GM18505 (cell line): ENCODE results near the gene FMNL2.
"Not testable (repeated sequence)": the region's sequence is repeated elsewhere in the genome, so short reads cannot be mapped to it uniquely, and the experiment has no call there.

Experiments used
- ATAC-seq: cut with Tn5 transposase; IDR thresholded peaks from one replicate; pipeline ENCODE4 v1.9.1; 2021; ENCODE audit not compliant: unreplicated experiment
- POLR2A ChIP-seq: IDR thresholded peaks from 4 replicates; pipeline ENCODE4 v1.6.1; 2011; ENCODE audit warnings: borderline replicate concordance; ENCODE audit not compliant: insufficient read depth, insufficient read length; ENCODE audit errors: extremely low read depth

Gene FMNL2

DNA sequence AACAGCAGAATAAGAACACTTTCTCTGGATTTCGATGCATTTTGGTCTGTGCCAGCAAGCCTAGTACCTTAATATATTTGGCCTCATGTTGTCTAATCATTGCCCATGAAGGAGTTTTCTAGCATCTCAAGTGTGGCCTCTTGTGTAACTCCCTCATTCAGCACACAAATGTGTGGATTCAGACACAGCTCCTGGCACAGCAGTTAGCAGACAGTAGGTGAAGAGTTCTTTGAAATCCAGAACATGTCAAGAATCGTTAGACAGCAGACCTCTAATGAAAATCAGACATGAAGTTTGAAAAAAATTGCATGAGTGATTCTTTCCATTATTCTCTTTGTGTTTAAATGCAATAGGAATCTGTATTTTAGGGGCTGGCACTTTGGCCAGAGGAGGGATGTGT, 177.0 kb downstream of the FMNL2 start:
- ATAC-seq: no peak
- TF ChIP-seq POLR2A: no peak

DNA sequence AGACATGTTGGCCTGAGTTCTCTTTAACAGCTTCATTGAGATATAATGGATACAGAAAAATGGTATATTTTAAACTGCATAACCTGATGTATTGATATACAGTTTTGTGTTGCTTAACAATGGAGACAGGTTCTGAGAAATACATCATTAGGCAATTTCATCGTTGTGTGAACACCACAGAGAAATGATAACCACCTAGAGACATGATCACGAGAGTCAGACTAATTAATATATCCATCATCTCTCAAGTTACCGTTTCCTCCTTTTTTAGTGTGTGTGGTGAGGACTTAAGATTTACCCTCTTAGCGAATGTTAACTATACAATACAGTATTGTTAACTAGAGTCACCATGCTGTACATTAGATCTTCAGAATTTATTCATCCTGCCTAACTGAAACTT, 178.1 kb downstream of the FMNL2 start:
- no peak for ATAC-seq
- no peak for TF ChIP-seq POLR2A

DNA sequence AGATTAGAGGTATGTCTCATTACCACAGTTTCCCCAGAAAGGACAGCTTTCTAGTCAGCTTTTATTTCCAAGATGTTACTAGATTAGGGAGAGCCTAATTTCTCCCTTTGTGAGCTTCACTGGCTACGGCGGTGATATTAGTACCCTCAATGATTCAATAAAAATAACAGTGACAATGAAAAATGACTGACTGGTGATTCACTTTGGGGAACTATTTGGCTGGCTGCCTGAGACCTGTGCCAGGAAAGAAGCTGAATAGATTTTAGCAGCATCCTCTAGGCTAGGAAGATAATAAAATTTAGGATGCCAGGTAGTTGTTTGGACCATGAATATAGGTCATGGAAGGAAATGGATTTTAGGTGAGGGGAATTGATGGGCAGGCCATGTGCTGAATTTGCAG, 178.7 kb downstream of the FMNL2 start:
- ATAC-seq: no peak
- TF ChIP-seq POLR2A: no peak

DNA sequence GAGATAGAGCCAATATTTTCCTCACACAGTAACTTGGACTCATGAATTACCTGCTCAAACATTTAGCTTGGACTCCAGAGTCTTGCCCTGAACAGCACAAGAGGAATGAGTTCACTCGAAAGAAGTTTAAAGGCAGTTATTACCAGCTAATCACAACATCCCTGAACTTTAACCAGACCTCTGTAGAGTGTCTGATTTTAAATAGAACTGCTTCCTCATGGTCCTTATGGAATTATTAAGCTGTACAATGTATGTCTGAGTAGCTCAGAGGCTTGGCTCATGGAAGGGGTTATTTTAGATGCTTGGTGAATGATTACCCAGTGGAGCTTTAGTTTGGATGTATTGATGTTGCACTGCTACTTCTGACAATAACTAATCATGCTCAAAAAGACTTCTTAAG, 183.1 kb downstream of the FMNL2 start:
- no peak for TF ChIP-seq POLR2A
- ATAC-seq: no peak

DNA sequence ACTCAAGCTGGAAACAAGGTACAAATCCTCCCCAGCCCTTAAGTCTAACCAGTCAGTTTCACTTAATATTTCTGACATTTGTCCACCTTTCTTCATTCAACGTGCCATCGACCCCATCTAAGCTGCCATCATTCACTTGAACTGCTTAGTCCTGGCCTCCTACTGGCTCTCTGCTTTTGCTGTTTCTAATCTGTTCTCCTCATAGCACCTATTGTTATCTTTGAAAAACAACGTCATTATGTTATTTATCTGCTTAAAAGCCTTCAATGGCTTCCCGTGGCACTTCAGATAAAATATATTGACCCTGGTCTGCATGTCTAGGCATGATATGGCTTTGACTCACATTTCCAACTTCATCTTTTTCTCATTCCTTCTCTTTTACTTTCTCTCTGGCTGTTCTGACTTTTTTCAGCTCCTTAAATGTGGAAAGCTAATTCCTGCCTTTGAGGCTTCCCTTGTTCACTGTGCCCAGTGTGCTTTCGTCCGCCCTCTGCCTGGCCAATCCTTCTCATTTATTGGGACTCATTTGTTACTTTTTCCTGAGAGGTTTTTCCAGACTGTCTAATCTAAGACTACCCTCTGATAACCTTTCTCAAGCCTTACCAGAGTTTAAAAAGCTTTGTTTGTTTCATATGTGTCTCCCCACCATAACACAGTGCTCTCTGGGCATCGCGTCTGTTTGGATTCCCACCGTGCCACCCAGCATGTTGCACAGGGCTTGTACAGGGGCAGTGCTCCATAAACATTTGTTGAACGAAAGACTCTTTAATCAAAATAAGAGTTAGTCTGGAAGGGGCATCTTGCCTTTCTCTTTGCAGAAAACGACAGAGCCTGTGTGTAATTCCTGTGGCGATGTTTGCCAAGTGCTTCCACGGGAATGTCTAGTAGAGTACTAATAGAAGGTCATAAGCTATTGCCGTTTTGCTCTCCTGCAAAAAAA, 183.9 kb downstream of the FMNL2 start:
- ATAC-seq: no peak
- TF ChIP-seq POLR2A: no peak

DNA sequence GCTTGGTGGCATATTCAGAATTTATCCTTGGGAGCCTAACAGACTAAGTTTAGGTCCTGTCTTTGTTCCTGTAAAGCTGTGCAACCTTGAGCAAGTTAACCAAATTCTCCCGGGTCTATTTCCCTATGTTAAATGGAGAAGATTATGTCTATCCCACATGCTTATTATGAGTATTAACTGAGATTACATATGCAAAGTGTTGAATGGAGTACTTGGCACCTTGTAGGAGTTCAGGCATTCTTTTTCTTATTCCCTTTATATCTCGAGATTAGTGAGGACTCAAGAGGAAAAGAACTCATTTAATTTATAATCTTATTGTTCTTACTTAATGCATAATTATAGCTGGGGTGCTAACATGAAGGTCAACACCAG, 184.6 kb downstream of the FMNL2 start:
- TF ChIP-seq POLR2A: no peak
- no peak for ATAC-seq

DNA sequence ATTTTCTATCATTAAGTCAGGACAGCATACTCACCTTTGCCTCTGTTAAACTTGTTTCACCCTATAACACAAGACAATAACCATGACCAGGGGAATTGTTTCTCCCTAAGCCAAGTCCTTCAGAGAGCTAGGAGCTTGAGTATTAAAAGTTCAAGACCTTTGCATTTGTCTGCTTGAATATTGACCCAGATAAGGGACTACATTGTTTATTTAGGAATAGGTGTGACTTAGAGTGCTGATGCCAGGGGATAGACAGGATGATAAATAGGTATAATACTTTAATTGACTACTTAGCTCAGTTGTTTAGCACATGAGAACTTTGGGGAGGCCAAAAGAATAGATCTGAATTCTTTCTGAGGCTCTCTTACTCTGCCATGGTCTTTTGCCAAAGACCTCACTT, 185.8 kb downstream of the FMNL2 start:
- no peak for ATAC-seq
- no peak for TF ChIP-seq POLR2A

DNA sequence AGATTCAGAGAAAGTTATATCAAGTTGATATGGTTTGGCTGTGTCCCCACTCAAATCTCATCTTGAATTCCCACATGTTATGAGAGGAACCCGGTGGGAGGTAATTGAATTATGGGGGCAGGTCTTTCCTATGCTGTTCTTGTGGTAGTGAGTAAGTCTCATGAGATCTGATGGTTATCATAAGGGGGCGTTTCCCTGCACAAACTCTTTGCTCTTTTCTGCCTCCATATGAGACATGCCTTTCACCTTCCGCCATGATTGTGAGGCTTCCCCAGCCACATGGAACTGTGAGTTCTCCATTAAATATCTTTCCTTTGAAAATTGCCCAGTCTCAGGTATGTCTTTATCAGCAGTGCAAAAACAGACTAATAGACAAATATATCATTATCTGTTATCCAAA, 187.5 kb downstream of the FMNL2 start:
- not testable (repeated sequence) for ATAC-seq

DNA sequence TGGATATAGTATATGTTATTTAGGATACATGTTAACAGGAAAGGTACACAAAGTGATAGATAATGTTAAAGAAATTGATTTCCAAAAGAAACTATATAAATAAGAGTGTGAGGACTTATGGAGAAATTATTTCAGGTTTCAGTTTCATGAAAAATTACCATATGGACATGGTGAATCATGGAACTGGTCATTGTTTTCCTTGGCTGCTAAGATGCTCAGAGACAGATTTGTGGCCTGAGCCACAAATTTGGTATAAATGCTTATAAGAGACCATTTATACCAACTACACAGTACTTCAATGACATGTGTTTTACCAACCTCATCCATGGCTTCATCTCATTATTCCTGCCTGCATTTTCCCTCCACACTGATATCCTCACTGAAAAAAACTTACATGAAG, 188.1 kb downstream of the FMNL2 start:
- no peak for TF ChIP-seq POLR2A
- no peak for ATAC-seq

DNA sequence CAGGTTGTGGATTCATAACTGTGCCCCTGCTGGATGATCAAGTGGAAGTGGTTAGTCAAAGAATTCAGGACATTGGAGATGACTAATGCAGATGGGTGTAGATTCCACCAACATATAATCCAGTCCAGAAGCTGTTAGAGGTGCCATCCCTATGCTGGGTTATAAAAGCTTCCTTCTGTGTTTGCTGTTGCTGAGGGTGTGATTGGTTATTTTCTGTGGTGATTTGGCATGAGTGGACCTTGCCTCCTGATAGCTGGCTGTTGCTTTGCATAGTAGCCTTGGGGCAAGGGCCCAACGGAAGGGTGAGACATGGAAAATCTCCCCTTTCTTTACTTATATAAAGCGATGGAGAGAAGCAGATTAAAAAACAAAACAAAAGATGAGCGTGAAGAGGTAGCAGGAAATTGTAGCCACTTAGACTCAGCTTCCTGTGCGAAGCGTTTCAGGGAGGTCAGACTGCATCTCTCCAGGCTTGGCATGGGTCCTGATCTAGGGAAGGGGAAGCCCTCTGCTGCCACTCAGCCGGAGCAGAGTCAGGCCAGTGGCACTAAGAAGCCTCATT, 190.4 kb downstream of the FMNL2 start:
- no peak for TF ChIP-seq POLR2A
- ATAC-seq: no peak

DNA sequence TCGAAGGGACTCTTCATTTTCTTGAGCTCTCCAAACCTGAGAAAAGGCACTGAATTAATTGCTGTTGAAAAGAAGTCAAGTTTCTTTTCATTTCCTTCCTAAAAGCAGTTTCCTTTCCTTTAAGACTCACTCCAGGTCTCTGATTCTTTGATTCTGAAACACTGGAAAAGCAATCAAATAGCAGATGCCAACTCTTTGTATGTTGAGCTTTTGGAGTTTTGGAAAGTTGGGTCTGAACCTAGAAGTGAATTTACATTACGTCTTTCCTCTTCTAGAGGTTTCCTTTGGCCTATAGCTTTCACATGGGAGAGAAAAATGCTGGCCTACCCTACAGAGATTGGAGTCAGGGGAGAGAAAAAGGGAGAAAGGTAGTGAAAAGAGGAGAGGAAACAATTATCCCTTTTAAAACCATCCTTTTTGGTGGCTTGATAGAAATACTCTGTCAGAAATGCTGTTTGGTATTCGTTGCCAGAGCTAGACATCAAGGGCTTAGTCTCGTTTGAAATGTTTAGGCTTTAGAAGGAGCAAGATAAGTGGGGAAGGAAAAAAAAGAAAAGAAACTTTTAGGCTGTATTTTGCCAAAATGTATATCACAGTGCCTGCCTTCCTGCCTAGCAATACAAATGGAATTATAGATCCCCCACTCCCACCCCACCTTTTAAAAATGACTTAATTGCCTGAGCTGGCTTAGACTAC, 194.6 kb downstream of the FMNL2 start:
- TF ChIP-seq POLR2A: no peak
- no peak for ATAC-seq

DNA sequence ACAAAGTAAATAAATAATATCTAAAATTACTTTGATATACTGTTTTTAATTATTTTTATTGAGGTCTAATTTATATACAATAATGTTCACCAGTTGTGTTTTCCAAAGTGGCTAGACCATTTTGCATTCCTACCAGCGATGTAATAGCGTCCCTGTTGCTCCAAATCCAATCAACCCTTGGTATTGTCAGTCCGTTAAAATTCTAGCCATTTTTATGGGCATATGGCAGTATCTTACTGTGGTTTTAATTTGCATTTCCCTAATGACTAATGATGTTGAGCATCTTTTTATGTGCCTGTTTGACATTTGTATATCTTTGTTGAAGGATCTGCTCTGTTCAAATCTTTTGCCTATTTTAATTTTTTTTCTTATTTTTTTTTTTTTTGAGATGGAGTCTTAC, 197.3 kb downstream of the FMNL2 start:
- no peak for TF ChIP-seq POLR2A
- no peak for ATAC-seq

DNA sequence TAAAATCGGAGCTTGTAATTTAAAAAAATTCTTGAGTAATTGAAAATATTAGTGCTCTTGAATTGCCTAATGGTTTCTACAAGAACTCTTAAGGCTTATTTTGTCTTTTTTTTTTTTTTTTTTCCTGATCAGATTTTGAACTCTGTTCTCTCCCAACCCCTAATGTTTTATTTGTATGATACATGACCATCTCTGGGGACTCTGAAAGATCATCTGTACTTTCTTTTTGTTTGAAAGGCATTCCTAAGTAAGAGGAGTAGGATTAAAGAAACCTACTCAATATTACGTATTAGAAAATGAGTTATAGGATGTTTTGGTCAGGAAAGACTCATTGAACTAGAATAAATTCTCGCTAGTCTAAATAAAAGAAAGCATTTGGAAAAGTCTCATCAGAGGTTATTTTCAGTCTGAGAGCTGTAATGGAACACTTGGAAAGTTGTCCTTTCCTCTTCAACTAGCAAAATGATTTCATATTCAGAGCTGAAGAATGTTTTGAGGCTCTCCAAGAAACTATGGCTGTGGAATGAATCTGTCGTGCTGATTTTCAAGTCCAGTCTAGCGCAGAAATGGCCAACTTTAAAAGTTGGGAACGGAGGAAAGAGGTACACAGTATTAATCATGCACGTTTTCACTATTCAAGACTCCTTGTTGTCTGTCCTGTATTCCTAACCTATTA, 199.6 kb downstream of the FMNL2 start:
- no peak for TF ChIP-seq POLR2A
- ATAC-seq: no peak
